ENCODE results near the gene PANX1.

DNA sequence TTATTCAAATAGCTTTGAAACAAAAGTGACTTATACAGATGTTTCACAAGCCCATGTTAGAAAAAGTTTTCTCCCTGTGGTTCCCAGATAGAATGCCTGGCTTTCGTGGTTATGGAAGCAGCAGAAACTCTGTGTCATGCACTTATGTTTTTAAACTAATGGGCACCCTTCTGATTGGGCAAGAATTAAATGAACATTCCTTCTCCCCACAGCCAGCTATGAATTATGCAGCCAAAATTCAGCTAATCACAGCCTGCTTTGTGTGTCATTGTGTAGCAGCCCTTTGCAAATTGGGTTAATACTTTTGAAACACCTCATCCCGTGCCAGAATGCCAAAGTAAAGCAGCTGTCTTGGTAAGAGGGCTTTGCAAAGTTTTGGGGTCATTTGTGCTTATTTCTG, 46.9 kb downstream of the PANX1 start:
- TF ChIP-seq, protein P1, sequence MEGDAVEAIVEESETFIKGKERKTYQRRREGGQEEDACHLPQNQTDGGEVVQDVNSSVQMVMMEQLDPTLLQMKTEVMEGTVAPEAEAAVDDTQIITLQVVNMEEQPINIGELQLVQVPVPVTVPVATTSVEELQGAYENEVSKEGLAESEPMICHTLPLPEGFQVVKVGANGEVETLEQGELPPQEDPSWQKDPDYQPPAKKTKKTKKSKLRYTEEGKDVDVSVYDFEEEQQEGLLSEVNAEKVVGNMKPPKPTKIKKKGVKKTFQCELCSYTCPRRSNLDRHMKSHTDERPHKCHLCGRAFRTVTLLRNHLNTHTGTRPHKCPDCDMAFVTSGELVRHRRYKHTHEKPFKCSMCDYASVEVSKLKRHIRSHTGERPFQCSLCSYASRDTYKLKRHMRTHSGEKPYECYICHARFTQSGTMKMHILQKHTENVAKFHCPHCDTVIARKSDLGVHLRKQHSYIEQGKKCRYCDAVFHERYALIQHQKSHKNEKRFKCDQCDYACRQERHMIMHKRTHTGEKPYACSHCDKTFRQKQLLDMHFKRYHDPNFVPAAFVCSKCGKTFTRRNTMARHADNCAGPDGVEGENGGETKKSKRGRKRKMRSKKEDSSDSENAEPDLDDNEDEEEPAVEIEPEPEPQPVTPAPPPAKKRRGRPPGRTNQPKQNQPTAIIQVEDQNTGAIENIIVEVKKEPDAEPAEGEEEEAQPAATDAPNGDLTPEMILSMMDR (IDR thresholded peaks at IDR 0.05), result no peak
- no peak for TF ChIP-seq POLR2A (IDR thresholded peaks at IDR 0.05)

Data from adrenal gland (tissue), 5 donors.